Gastrocnemius medialis (tissue), 4 donors: ENCODE results near the gene CLSTN3.

Source experiments
- POLR2A ChIP-seq, 2 donors: fragments of 450-650 bp; IDR thresholded peaks; one replicate each; pipeline ENCODE4 v1.6.1; 2017; ENCODE audit warnings: antibody characterized with exemption in 2 of 2, mild to moderate bottlenecking in 2 of 2, moderate library complexity in 2 of 2
- TF ChIP-seq, protein P1 (sequence below), 5 experiments: fragments of 450-650 bp in 3 of 5; fragments of 200-600 bp in 2 of 5; sonication (generic) in 2 of 5; IDR thresholded peaks in 4 of 5; conservative IDR thresholded peaks in 1 of 5; 1 replicate in 4 of 5; 2 replicates in 1 of 5; pipeline ENCODE4 v1.5.1; 2016 to 2019; ENCODE audit warnings: antibody characterized with exemption in 5 of 5, mild to moderate bottlenecking in 3 of 5, moderate library complexity in 3 of 5

DNA sequence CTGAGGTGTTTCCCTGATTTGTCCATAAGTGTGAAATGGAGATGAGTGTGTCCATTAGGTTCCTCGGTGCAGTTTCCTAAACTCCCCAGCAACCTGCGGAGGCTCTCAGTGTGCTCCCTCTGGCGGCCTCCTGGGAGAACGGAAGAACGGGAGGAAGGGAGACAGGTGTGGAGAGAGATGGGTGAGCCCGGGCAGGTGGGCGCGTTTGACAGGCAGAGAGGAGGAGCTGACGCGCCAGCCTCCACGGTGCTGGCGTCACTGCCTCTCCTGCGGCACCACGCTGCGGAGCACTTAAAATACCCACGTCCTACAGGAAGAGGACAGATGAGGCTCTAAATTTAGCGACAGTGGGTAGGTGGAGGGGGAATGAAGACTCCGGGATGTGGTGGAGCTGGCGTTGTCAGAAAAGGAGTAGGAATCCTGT is 32.5 kb downstream of the CLSTN3 start:
- TF ChIP-seq POLR2A (IDR thresholded peaks at IDR 0.05), result no peak
- TF ChIP-seq, protein P1, sequence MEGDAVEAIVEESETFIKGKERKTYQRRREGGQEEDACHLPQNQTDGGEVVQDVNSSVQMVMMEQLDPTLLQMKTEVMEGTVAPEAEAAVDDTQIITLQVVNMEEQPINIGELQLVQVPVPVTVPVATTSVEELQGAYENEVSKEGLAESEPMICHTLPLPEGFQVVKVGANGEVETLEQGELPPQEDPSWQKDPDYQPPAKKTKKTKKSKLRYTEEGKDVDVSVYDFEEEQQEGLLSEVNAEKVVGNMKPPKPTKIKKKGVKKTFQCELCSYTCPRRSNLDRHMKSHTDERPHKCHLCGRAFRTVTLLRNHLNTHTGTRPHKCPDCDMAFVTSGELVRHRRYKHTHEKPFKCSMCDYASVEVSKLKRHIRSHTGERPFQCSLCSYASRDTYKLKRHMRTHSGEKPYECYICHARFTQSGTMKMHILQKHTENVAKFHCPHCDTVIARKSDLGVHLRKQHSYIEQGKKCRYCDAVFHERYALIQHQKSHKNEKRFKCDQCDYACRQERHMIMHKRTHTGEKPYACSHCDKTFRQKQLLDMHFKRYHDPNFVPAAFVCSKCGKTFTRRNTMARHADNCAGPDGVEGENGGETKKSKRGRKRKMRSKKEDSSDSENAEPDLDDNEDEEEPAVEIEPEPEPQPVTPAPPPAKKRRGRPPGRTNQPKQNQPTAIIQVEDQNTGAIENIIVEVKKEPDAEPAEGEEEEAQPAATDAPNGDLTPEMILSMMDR (IDR thresholded peaks at IDR 0.05 in 4 of 5, conservative IDR thresholded peaks at IDR 0.05 in 1 of 5), result peak in 3 of 5 experiments; percentile 3 to 49 (median 21)
